OCI-M1 (cell line): ENCODE measurements around the gene C1S.

Source experiments
- DNase-seq: peaks from one replicate; lab custom pipeline; 2025; lab: John Stamatoyannopoulos, UW

The C1S gene

DNA sequence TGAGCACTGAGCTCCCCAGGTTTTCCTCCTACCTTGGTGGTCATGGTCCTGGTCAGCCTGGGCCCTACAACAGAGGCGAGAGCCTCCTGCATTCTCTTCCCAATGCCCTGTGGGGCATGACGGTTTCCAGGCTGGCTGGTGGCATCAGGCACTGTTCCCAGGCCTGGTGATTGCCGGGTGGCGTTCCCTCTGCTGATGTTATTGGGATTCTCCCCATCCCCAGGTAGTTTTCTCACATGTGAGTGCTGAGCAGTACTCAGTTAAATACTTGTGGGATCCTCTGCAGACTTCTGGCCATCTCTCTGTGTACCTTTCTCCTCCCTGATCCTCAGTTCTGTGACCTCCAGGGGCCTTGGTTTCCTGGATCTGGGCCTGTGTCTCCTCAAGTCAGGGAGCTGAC is 16.0 kb downstream of the C1S start:
- no peak for DNase-seq

DNA sequence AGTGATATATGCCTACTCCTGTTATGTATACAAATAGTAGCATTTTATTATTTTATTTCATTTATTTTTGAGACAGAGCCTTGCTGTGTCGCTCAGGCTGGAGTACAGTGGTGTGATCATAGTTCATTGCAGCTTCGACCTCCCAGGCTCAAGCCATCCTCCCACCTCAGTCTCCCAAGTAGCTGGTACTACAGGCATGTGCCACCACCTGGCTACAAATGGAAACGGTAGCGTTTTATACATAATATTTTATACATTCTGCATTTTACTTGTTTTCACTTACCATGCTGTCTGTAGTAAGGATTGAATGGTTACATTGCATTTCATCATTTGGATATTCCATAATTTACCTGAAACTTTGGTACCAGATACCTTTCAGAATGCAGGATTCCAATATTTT is 17.6 kb downstream of the C1S start:
- DNase-seq, result peak; percentile 35

DNA sequence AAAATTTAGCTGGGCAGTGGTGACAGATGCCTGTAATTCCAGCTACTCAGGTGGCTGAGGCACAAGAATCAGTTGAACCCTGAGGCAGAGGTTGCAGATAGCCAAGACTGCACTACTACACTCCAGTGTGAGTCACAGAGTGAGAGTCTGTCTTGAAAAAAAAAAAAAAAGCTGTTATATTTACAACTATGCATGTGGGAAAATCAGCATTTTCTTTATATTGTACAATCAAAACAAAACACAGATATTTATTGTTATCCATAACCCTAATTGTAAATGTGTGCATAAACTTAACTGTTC is 19.3 kb downstream of the C1S start:
- DNase-seq, result no peak

GRCh38 chr12:7081037-7081436 is 20.5 kb downstream of the C1S start:
- no peak for DNase-seq

DNA sequence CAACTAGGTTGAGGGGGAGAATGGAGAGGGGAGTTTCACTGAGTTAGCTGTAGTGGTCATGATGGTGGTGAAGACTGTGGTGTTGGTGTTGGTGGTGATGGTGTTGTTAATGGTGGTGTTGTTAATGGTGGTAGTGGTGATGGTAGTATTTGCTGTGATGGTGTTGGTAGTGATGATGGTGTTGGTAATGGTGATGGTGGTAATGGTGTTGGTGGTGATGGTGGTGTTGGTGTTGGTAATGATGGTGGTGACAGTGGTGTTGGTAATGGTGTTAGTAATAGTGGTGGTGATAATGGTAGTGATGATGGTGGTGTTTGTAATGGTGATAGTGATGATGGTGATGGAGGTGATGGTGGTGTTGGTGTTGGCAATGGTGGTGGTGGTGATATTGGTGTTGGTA is 22.6 kb downstream of the C1S start:
- DNase-seq, result no peak

- DNase-seq, result no peak
Measured at GRCh38 chr12:7089196-7089871, 28.8 kb downstream of the C1S start.

- DNase-seq, result no peak
Measured at GRCh38 chr12:7090222-7090998, 29.9 kb downstream of the C1S start.

DNA sequence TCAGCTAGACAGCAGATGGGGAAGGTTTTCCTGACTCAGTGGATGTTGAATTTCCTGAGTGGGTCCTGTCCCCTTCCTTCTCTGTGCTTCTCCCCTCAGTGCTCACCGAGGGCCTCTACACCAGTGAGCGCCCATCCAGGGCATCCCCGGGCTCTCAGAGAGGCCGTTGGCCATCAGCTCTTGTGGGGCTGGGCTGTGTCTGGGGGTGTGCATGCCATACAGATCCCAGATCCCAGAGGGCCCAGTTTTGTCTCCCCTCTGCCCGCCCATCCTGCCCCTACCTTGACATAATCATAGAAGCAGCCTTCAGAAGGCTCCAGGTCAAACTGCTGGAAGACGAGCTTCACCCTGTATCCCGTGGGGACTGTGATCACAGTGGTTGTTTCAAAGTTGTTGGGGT is 30.7 kb downstream of the C1S start:
- DNase-seq, result no peak

DNA sequence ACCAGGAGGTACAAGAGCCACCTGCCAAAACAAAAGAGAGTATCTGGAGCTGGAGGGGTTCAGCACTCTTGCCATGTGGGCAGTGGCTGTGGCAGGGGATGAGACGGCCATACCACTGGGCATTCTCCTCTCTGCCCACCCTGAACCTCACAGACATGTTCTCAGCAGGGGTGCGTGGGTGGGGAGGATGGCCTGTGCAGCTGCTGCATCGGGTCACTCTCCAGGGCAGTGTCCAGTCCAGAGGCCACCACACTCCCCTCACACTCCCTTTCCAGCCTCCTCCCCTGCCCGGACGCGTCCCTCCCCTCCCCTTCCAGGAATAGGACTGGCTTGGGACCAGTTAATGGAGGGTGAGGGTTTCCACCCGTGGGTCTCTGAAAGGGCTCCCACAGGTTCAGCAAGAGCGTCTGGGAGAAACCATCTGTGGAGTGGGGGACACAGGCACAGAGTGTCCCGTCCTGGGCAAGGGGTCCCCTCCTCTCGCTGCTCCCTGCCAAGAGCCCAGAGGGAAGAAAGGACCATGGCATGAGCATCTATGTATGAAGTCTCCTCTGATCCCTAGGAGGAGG is 31.2 kb downstream of the C1S start:
- no peak for DNase-seq

DNA sequence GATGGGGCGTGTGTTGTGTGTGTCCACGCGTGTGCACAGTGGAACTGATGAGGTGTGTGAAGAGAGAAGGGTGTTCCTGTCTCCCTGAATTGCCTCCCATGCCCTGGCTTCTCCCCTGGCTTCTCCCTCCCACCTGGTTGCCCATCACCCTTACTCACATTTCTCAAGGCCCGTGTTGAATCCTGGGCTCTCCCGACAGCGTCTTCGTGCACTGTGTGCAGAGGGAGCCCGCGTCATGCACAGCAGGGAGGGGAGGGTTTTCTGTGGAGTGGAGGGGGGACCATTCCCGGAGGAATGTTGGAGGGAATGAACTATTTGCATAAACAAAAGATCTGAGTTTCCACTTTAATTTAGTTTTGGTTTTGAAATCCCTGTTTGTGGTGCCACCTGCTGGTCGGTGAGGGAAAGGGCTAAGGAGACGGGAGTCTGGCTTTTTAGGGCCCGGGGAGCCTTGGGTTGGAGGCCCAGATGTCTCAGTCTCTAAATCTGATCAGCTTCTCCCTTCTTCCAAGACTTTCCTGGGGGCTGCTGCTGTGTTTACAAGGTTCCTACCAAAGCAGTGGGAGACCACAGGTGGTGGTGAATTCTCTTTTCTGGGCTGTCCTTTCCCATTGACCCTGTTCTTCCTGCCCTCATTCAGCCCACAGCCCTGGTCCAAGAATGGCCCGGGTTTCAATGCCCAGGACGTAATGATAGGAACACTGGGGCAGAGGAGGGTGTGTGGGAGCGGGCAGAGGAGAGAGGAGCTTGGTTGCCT is 31.9 kb downstream of the C1S start, which contains the start of gene C1R:
Gene C1R (minus strand): TSS at position 217 of the 757 bp plus-strand sequence. CDS start 57 bp downstream, at position 160.
- peak; percentile 75 for DNase-seq

GRCh38 chr12:7092986-7093460 is 32.5 kb downstream of the C1S start:
- no peak for DNase-seq

DNA sequence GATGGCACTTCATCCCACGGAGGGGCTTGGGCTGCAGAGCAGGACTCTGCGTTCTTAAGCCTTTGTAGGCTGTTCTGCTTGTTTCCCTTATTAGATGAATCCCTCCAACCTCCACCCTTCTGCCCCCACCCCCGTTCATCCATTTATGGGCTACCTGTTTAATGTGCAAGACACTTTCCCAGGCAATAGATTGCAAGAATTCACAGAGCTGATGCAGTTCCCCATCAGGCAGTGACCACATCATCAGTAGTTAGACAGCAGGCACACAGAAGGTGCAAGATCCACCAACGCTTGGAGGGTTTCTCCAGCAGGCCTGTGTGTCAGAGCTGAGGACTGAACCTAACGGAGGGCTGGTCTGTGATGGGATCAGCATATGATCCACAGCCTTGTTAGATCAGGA is 33.0 kb downstream of the C1S start:
- no peak for DNase-seq

GRCh38 chr12:7093892-7094291 is 33.4 kb downstream of the C1S start:
- DNase-seq, result no peak

- DNase-seq, result no peak
Measured at GRCh38 chr12:7096006-7096932, 35.8 kb downstream of the C1S start.

DNA sequence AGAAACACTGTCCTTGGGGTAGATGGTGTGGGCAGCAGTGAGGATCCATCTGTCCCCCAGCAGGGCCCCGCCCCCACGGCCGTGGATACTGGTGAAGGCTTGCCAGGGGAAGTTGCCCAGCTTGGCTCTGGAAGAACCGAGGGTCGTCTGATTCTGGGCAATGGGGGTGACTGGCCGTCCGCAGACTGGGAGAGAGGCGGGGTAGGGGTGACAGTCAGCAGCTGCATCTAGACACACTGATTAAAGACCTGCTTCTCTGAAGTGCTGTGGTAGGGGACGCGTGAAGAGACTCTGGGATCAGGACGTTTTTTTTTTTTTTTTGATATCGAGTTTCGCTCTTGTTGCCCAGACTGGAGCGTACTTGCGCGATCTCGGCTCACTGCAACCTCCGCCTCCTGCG is 36.5 kb downstream of the C1S start:
- DNase-seq, result no peak

GRCh38 chr12:7099290-7099996 is 38.9 kb downstream of the C1S start:
- DNase-seq, result peak; percentile 62

GRCh38 chr12:7100239-7100638 is 39.7 kb downstream of the C1S start:
- no peak for DNase-seq

- no peak for DNase-seq
Measured at GRCh38 chr12:7101047-7101693, 40.7 kb downstream of the C1S start.

GRCh38 chr12:7101694-7102131 is 41.2 kb downstream of the C1S start:
- no peak for DNase-seq

DNA sequence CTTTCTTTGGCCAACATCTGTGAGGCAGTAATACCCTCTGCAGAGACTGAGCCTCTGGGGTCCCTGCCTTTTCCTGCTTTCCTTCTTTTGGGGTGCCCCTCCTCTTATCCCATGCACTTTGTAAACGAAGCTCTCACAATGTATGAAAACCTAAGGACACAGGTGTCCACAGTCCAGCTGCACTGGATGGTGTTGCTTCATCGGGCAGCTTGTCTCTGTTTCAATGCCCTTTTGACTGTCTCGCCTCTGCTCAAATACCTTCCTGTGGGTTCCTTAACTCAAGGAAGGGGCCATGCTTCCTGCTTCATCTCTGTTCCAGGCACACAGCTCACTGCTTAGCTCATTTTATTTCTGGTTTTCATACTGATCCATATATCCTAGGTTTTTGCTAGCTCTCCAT is 42.1 kb downstream of the C1S start:
- DNase-seq, result no peak
